T-helper 9 cell (primary cell): ENCODE results near the gene FHIT.

ENCODE experiments used
- DNase-seq: peaks from one replicate; pipeline ENCODE4 v3.0.0-alpha.2; 2020

The FHIT gene

DNA sequence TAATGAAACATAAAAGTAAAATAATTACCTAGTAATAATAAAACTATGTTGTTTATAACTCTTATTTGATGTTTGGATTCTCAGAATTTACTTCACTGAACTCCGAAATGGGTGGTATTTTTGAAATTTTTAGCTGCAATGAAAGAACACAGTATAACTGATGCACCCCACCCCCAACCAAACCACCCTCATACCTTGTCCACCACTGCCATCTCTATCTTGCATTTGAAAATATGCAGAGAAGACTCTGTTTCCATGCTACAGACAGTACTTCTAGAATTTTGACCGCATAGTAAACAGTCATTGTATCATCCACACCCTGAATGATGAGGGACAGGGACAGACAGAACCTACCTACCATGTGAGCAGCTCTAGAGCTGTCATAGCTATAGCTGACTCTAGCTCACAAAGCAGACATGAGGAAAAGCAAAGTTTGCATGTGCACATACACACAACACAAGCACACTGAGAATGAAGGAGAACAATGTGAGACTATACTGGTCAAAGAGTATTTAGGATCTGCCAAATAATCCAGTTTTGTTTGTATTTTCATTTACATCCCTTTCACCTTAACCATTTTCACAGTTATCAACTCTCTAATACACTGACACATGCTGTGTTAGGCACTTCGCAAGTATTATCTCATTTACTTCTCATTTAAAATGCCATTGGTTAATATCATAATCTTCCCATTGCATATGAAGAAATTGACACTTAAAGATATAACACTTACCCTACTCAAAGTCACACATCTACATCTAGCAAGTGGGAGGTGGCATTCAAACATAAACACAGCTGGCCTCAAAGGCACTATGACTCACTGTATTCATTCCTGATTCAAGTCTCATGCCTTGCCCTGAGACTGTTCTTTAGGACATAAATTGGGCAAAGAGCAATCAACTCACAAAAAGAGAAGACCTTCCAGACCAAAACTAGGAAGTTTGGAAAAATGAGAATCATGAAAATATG lies 1186.8 kb downstream of the FHIT start:
- DNase-seq: no peak

DNA sequence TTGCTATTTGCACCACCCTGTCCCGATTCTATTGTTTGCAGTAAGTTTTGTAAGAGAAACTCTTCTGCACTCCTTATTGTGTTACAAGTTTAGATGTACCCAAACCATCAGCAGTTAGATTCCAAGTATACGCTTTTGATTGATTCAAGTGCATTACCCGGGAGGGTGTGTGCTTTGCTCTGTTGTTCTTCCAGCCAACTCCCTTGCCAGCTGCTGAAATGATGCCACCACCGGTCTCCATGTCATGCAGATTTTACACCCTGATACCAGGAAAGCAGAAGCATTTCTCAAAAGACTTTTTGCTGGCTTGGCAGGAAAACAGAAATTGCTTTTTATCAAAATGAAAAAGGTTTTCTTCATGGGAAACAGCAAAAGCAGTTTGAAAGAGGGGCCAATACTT lies 1194.8 kb downstream of the FHIT start:
- DNase-seq: no peak

DNA sequence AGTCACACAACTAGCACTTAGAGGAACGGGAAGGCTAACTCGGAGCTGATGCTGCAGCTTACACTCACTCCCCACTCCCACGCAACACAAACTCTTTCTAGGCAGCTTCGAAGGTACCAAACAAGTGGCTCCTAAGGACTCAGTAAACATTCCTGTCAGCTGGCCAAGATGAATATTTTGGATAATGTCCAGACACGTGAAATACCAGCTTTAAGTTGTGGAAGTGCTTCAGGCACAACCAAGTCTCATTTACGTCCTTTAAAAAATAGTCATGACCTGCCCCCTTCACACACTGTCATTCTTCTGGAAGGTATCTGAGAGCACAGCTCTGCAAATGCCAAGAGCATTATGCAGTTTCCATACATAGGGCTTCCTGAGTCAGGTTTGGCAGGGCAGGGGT lies 1195.5 kb downstream of the FHIT start:
- DNase-seq: no peak

DNA sequence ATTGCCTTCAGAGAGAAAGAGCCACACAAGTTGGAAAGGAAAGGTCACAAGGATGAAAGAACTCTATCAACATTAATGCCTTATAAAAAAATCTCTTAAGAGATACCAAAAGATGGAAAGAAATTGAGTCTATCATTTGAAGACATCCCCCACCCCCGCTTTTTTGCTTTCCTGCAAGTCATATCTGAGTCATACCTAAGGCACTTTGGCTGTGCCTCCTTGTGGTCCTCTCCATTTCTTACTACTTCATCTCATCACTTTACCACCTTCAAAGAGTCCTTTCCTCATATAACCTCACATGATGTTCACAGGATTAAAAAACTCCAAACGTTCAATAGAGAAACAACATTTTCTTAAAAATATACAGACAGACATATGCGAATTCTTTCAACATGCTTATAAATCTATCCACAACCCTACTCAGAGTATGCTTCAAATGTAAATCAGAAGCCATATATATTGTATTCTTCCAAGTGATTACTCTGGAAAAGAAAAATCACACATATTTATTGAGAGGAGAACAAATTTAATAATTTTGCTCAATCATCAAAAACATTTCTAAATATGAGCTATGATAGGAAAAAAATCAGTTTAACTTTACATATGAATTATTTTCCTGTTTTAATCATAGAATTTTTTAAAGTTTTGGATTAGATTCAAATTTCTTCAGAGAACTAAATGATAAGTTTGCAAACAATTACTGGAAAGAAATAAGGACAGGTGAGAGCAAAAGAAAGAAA lies 1197.6 kb downstream of the FHIT start:
- no peak for DNase-seq

DNA sequence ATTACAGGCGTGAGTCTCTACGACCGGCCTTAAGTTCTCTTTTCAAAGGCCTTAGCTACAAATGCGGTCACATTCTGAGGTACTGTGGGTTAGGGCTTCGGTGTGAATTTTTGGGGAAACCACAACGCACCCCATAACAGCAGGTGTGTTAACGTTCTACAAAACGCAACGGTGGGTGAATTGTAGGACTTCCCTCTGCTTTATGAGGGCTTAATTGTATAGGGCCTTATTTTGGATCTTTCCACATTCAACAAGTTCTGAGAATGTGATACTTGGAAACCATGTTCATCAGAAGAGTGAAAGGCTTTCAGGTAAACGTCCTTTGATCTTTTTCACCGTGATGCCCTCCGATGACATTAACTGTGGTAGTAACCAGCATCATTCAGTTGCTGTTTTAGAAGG lies 1202.8 kb downstream of the FHIT start:
- no peak for DNase-seq

DNA sequence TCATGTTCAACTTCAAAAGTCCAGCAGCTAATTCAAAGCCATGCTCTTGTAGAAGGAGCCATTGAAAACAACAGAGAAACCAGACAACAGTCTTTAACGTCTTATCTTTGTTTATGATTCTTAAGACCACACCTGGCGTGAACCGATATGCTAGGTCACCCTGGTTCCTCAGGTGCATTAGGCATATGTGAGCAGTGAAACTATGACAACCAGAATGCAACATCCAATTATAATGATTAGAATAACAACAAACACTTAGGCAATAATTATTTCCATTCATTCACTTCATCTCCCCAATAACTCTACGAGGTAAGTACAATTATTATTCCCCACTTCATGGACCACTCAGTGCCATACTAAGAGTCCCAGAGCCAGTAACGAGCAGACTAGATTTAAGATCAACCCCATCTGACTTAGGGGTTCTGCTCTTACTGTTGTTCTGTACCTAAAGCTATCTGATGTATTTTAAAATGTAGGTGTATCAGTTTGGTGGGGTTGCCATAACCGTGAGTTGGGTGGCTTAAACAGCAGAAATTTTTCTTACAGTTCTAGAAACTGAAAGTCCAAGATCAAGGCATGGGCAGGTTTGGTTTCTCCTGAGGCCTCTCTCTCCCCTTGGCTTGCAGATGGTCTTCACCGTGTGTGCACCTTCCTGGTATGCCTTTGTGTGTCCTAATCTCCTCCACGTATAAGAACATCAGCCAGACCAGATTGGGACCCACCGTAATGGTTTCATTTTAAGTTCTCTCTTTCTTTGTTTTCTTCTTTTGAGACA lies 1203.6 kb downstream of the FHIT start:
- DNase-seq: no peak

DNA sequence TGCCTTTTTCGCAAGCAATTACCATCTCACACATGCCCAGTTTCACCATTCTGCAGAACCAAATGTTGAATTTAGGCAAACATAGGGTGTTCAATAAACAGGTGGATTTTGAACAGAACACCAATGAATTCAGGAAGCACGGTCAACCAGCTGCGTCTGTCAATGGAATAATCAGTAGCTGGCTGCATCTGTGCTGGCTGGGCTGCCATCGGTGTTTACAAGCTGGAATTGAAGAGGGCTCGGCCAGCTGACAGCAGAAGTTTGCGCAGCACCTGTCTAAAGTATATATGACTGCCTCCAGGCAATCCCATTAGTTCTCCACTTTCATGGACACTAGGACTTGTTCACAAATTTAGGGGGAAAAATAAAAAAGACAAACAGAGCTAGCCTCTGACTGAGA lies 1205.0 kb downstream of the FHIT start:
- DNase-seq: no peak

DNA sequence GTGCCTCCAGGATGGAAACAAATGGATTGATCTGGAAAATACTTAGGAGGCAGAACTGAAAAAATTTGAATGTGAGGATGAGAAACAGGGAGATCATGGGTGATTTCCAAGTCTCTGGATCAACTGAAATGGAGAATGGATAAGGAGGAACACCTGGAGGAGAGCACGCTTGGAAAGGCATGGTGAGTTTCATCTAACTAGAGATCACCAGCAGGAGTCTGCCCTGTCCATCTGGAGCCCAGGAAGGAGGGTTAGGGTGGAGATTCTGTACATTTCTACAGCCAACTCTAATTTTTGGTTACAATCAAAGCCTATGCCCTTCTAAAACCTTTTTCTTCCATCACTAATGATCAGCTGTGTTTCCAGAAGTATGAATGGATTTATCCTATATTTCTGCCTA lies 1205.6 kb downstream of the FHIT start:
- no peak for DNase-seq

DNA sequence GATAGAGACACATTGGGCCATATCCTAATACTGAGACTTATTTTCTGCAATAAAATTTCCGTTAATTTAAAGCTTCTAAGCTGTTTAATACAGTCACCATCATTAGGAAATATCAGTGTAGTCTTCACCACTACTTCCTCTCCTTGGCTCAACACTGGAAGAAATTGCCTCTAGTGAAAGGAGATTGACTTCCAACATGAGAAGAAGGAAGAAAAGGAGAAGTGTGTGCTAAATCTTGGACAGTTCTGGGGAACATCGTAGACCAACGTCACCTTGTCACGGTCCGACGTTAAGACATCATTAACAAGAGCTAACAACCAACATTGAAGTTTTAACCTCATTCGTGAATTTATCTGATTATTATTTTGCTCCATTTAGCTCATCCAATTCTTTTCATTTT lies 1214.4 kb downstream of the FHIT start:
- no peak for DNase-seq

DNA sequence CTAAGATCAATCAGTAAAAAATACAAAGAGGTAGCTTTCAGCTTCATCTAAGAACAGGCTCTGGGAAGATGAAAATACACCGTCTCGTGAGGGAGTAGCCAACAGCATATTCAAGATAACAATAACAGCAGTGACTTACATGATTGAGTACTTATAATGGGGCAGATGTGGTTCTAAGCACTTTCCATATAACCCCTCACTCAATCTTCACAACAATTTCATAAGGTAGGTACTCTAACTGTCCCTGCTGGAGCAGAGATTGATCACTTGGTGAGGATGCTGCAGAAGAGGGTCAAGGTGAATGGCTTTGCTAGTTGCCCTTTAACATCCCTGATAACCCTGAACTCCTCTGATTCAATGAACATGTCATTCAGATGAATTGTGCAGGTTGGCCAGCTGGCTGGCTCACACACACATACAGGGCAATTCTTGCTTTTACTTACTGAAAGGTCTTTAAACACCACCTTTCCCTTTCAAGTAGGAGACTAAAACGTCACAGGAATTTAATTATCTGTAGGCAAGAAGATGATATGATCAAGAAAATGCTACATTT lies 1217.3 kb downstream of the FHIT start:
- DNase-seq: no peak

DNA sequence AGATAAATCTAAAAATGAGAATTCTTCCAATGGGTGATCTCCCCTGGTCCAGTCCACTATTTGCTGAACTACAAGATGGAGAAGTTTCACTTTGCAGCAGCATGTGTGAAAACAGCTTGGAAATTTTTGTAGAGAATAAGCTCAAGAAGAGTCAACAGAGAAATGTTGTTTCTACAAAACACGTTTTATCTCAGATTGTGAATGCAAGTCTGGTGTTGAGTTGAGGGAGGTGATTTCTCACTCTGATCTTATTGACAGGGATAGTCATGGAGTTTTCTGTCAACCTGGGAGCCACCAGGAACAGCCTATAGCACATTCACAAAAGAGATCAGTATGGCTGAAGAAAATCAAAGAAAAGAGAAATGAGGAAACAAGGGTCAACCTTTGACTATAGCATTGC lies 1220.3 kb downstream of the FHIT start:
- no peak for DNase-seq

DNA sequence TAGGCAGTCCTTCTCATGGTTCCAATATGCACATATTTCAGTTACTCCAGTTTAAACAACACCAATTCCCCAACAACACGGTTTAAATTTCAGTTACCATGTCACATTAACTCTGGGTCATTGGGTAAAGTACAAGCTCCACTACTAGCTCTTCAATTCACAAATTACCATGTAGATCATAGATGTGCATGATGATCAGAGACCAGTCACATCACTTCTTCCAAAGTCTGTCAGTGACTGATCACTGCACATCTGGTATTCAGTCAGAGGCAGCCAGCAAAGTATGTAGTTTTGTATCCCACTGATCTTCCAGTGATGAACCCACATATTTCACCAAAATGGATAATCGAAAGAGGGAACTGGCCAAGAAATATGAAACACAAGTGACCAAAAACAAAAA lies 1223.0 kb downstream of the FHIT start:
- no peak for DNase-seq

DNA sequence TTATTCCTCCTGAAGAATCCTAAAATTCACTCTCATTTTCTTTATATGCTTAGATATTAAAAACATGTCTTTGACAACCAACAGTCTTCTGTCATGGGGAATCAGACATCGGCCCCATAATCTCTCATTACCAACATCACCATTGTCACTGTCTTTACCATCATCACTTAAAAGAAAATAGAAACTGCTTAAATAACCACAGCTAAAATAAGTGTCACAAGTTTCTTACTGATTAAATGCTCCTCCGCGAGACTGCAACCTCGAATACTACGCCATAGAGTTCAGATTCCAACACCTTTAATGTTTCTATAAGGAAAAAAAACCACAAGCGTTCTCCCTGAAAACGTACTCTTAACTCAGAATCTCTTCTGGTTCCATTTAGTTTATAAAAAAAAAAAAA lies 1223.9 kb downstream of the FHIT start:
- DNase-seq: no peak

DNA sequence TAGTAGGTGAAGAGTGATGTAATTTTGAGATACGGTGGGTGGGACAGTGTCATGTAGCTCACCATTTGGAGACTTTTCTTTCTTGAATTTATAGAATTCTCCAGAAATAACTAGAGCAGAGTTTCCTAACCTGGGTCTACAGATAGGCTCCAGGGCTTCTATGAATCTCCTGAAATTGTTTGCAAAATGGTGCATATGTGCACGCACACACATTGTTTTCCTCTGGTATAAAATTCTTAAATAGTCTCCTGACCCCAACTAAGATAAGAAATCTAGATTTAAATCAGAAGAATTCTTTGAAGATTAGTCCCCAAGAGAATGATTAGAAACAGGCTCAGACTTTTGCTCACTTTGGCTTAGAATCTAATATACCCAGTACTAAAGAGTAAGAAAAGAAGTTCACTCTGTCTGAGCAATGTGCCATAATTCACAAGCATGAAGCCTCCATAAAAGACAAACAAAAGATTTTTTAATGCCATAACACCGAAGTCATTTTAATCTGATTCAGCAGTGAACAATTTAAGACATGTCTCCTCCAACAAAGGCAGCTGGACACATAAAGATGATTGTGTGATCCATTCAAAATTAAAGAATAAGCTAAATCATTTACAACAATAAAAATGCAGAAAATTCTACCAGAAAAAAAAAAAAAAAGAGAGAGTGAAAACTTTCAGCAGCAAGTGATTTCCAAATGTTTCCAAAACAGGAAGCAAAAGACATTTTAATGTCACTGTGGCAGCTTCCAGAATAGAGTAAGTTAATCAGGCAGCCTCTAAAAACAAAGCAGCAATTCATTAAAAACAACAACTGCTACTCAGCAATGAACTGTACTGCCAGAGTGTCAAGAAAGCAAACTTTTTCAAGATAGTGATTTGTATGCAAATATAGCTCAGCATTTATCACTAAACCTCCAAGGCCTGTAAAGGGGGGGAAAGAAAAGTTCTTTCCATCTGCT lies 1225.9 kb downstream of the FHIT start:
- DNase-seq: no peak

DNA sequence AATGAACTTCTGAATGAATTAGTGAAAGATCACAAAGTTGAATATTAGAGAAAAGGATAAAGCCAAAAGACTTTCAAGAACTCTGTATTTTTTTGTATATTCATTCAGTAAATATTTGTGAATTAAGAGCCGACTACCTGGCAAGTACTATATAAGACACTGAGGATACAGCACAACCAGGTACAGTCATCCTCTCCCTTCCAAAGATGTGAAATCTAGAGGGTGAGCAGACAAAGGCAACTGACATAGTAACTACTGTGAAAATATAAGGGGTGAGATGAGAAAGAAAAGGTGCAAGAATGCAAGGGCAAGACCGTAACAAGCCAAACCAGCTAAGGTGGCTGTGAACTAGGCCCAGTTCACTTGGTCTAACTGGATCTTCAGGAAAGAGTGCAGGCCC lies 1226.9 kb downstream of the FHIT start:
- DNase-seq: no peak

DNA sequence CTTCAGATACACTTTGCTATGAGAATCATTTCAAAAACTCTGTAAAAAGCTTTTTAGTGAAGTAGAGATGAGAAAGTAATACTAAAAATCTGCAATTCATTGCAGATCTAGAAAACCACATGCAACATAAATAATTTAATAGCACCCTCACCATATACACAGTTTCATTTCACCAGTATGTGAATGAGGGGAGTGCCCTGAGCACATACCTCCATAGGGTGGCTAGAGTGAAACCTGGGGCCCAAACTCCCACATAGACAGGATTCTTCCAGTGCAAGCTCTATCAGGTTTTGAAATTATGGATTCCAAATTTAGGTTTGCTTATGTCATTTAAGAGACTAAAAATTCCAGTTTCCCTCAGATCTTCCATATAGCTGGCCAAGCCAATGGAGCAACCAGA lies 1228.1 kb downstream of the FHIT start:
- no peak for DNase-seq

DNA sequence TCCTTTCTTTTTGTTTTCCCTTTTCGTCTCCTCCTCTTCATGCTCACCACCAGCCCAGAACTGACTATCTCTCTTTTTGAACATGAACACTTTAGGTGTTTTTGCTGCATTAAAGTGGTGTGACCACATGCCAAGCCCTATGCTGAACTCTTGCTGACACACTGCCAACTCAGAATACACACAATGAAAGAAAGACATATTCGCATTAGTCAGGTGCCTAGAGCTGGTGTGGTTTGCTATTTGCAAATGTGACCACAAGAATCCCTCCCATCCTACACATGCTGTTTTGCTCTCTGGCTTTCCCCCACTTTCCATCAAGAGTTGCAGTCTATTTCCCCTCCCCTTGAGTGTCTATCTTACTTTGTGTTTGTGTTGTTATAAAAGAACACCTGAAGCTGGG lies 1233.6 kb downstream of the FHIT start:
- DNase-seq: no peak

DNA sequence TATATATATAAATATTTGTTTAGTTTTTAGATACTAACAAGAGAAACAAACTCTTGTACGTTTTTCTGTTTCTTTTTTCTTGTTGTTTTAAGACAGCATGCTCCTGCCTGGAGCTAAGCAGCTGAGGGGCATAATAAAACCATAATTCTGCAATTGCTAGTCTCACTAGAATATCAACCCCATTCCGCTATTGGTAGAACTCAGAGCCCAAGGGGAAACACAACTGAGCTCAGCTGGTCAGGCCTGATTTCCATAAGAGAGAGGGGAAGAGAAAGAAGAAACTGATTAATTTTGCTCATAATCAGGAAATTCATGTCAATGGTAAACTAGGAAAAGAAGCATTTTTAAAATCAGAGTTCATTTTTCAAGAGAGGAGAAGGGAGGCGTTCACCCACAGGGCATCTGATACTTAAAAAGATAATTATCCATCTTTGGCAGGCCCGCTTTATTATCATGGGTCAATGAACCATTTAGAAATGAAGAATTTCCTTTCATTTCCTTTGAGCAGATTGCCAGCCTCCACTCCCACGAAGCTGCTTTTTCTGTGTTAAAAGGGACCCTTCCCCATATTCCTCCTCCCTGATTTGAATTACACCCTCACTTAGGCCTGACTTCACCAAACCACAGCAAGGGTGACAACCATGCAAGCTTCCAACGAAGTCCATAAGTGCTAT lies 1236.1 kb downstream of the FHIT start:
- no peak for DNase-seq

DNA sequence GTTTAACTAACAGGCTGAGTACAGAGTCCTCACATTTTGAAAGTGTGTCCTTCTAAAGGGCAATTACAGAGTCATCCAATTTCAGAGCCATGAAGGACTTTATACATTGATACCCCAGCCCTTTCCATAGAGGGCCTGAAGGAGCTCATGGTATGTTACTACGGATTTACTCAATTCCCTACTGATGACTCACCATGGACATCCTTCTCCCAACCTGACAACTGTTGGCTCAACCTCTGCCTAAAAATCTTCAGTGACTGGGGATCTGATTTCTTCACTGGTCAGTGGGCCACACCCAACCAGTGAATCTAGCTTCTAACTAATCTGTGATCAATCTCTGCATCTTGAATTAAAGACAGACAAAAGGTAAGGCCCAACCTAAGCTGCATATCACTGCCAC lies 1238.0 kb downstream of the FHIT start:
- DNase-seq: no peak

DNA sequence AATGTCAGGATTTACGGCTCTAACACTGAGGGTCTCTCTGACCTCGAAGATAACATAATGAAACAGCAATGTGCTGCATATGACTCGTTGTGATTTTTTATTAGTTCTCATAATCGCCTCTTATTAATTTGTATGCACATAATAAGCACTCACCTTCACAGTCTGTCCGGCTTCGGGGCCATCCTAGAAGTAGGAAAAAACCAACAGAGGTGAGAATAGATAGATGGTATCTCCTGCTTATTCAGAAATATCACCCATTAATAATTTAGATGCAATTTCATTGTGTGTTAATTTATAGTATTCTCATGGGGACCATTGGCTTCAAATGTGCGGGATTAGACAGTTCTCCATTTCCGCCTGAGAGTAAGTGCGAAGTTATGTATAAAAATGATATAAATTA lies 1240.0 kb downstream of the FHIT start:
- DNase-seq: no peak

DNA sequence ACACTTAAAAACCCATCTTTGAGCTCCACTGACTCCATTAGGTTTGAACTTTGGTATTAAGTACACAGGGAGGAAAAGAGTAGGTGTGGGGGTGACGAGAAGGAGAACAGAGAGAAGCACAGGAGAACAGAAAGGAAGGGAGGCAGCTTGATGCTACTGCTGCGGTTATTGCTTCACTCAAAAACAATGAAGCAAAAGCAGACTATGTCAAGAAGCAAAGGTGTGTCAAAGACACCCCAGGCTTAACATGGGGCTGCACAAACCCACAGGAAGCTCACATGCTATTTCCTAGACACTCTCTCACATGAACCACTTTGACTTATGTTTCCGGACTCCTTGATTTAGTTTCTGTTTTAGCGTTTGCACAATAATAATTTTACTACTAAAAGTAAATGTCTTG lies 1240.5 kb downstream of the FHIT start:
- DNase-seq: peak; percentile 8
